ENCODE results near the gene ATP6V1B1. TPM values are rescaled to one million over a fixed set of nuclear protein-coding genes. Genes with fewer than 3 reads are reported as not detected.

Gene ATP6V1B1
- total RNA-seq, 6 experiments from 2014 or later = 0.44 TPM; not detected in 5

GRCh38 chr2:70956141-70956540, 20.4 kb downstream of the ATP6V1B1 start:
- Histone ChIP-seq H3K27me3 (no peaks in the 10 kb centered on the region), H3K4me3 (no peak overlapping the region), H3K36me3 (no peaks in the 10 kb centered on the region), H3K4me1 (no peaks in the 10 kb centered on the region), H3K27ac (no peak overlapping the region), H3K9me3 (no peaks in the 10 kb centered on the region)
- DNase-seq = no peak
- TF ChIP-seq POLR2A (IDR thresholded peaks at IDR 0.05) = no peak
- ATAC-seq = no peak
- 69% methylated on average over 2 of the region's 2 CpGs for WGBS (ENCODE audit: insufficient coverage, low coverage, low lambda C conversion rate, missing lambda C conversion rate)
- intact Hi-C loops (cut with DNase I) = no loop called here

- no peak overlapping the region for H3K4me3 ChIP-seq
- no peaks in the 10 kb centered on the region for H3K27me3 ChIP-seq
- H3K4me1 ChIP-seq = no peaks in the 10 kb centered on the region
- H3K36me3 ChIP-seq = no peaks in the 10 kb centered on the region
- peak in 3 of 4 donors; percentile 38 to 39 (median 39) for ATAC-seq
- intact Hi-C loops (cut with DNase I) = no loop called here
- WGBS (ENCODE audit: insufficient coverage, low coverage, low lambda C conversion rate, missing lambda C conversion rate) = 14% methylated on average over 2 of the region's 6 CpGs
- no peak overlapping the region for H3K27ac ChIP-seq
- H3K9me3 ChIP-seq = no peaks in the 10 kb centered on the region
- TF ChIP-seq CTCF (IDR thresholded peaks at IDR 0.05) (no peak), POLR2A (IDR thresholded peaks at IDR 0.05) (no peak)
- DNase-seq = peak in 1 of 3 donors; percentile 37
Measured at GRCh38 chr2:70957798-70958197, 22.1 kb downstream of the ATP6V1B1 start.

GRCh38 chr2:70958759-70959158, 23.1 kb downstream of the ATP6V1B1 start:
- H3K27ac ChIP-seq = no peak overlapping the region
- ATAC-seq (no peak), DNase-seq (peak in 1 of 3 donors; percentile 33)
- H3K4me3 ChIP-seq = no peak overlapping the region
- TF ChIP-seq CTCF (IDR thresholded peaks at IDR 0.05) (no peak), POLR2A (IDR thresholded peaks at IDR 0.05) (no peak)
- no peaks in the 10 kb centered on the region for H3K9me3 ChIP-seq
- H3K36me3 ChIP-seq = no peaks in the 10 kb centered on the region
- intact Hi-C loops (cut with DNase I) = no loop called here
- no peaks in the 10 kb centered on the region for H3K27me3 ChIP-seq
- H3K4me1 ChIP-seq = no peaks in the 10 kb centered on the region
- WGBS (ENCODE audit: insufficient coverage, low coverage, low lambda C conversion rate, missing lambda C conversion rate) = 86% methylated on average over 4 of the region's 6 CpGs

GRCh38 chr2:70959271-70959761, 23.6 kb downstream of the ATP6V1B1 start:
- TF ChIP-seq POLR2A (IDR thresholded peaks at IDR 0.05) (no peak), CTCF (IDR thresholded peaks at IDR 0.05) (no peak)
- DNase-seq = peak in 1 of 3 donors; percentile 20
- no peaks in the 10 kb centered on the region for H3K9me3 ChIP-seq
- H3K4me1 ChIP-seq = no peaks in the 10 kb centered on the region
- H3K27me3 ChIP-seq = peaks cover 0 to 2% of the 10 kb centered on the region in 2 donors
- H3K4me3 ChIP-seq = no peak overlapping the region
- no peak for ATAC-seq
- WGBS (ENCODE audit: insufficient coverage, low coverage, low lambda C conversion rate, missing lambda C conversion rate) = 73% methylated on average over 3 of the region's 9 CpGs
- intact Hi-C loops (cut with DNase I) = no loop called here
- H3K36me3 ChIP-seq = no peaks in the 10 kb centered on the region
- no peak overlapping the region for H3K27ac ChIP-seq

GRCh38 chr2:70959851-70960832, 24.4 kb downstream of the ATP6V1B1 start:
- Histone ChIP-seq H3K4me1 (peaks cover 0 to 4% (median 0%) of the 10 kb centered on the region in 4 donors), H3K27ac (no peak overlapping the region), H3K9me3 (no peaks in the 10 kb centered on the region), H3K36me3 (no peaks in the 10 kb centered on the region), H3K27me3 (peaks cover 0 to 10% of the 10 kb centered on the region in 2 donors), H3K4me3 (no peak overlapping the region)
- DNase-seq (peak in 1 of 3 donors; percentile 33), ATAC-seq (no peak)
- intact Hi-C loops (cut with DNase I) = no loop called here
- TF ChIP-seq CTCF (IDR thresholded peaks at IDR 0.05) = no peak
- no peak for TF ChIP-seq POLR2A (IDR thresholded peaks at IDR 0.05)
- 33% methylated on average over 1 of the region's 17 CpGs for WGBS (ENCODE audit: insufficient coverage, low coverage, low lambda C conversion rate, missing lambda C conversion rate)
